ENCODE measurements around the gene TBC1D2B. TPM values are rescaled to one million over a fixed set of nuclear protein-coding genes. Genes with fewer than 3 reads are reported as not detected.

The TBC1D2B gene
- total RNA-seq, result 50.7 TPM

DNA sequence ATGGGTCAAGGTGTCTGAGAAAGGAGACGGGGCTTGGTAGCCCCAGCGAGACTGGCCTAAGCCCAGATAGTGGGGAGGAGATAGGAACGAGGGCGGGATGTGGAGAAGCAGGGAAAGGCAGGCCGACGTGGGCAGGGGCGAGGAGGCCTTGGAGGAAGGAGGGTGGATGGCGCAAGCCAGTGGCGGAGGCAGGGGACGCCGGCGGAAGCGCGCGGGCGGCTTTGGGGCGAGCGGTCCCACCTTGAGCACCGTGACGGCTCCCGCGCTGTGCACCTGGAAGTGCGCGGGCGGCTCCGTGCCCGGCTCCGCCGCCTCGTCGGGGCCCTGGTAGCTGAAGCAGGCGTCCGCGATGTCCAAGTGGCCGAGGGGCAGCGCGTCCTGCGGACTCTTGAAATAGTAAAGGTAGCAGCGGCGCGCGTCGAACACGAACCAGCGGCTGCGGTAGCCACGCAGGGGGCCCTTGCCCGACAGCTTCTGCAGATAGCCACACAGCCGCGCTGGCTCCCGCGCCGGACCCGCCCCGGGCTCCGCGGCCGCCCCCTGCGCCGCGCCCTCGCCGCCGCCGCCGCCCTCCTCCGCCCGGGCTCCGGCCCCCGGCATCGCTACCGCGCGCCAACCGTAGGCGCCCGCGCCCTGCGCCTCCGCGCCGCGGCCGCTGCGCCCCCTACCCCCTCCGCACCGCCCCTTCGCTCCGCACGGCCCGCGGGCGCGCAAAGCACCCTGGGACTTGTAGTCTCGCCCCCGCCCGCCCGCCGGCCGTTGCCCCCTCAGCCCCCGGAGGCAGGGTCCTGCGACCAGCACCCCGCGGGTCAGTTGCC, at the start of gene TBC1D2B:
TSS of gene TBC1D2B (minus strand) at position 659 of the 818 bp plus-strand sequence. CDS start at position 600, 59 bp downstream.
- peak; percentile 77 for DNase-seq

GRCh38 chr15:78125267-78125666, 47.8 kb upstream of the TBC1D2B start:
- no peak for DNase-seq

DNA sequence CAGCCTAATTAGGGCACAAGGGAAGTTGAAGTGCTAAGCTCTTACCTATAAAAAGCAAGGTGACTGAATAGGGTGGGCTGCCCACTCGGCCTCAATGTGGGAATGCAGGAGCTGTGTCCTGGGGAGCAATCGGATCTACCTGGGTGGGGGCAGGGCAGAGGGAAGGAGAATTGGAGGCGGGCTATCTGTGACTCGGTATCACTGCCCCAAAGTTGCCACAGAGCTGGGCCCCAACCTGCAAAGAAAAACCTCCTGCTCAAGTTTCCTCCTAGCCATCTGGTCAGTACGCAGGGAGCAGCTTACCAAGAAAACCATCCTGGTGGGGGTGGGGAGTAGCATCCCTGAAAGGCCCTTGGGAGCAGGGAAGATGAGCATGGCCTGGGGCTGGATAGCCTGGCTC, 43.0 kb upstream of the TBC1D2B start:
- DNase-seq, result no peak

DNA sequence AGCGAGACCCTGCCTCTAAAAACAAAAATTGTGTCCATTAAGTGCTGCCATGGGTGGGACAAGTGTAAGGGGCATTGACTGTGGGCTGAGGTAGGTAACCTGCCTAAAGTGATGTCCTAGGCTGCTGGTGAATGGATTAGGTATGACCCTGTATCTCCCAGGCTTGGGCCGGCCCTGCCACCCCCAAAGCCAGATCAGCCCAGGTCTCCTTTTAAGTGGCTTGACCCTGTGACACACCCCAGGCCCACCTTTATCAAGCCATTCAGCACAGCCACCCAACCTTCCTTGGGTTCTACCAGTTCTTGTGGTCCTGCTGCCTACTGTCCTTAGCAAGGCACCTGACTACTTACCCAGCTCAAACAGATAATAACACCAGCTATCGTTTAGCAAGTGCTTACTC, 35.0 kb upstream of the TBC1D2B start:
- DNase-seq, result no peak

- DNase-seq, result no peak
Observed at GRCh38 chr15:78111788-78112187, 34.3 kb upstream of the TBC1D2B start.

DNA sequence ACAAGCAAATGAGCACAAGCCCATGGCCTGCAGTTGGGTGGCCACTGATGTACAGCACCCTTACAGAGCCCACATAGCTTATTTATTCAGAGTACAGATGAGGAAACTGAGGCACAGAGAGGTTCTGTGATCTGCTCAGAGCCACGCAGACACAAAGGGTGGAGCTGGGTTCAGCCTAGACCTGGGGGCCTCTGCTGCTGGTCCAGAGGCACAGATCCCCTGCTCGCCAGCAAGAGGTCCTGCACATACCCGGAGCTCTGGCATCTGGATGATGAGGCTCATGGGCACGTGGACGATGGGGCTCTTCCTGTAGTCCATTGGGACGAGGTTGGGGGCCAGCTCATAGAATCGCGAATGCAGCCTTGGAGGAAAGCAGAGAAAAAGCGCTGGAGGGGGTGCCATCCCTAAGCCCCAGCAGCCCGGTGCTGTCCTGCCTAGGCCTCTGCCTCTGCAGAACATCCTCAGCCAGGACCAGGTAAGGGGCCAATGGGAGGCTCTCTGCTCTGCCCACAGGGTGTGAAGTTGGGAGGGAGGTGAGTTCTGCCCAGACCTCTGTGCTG, 33.5 kb upstream of the TBC1D2B start:
- no peak for DNase-seq

GRCh38 chr15:78110096-78110495, 32.6 kb upstream of the TBC1D2B start:
- DNase-seq, result no peak

- DNase-seq, result no peak
Observed at GRCh38 chr15:78109156-78109555, 31.6 kb upstream of the TBC1D2B start.

DNA sequence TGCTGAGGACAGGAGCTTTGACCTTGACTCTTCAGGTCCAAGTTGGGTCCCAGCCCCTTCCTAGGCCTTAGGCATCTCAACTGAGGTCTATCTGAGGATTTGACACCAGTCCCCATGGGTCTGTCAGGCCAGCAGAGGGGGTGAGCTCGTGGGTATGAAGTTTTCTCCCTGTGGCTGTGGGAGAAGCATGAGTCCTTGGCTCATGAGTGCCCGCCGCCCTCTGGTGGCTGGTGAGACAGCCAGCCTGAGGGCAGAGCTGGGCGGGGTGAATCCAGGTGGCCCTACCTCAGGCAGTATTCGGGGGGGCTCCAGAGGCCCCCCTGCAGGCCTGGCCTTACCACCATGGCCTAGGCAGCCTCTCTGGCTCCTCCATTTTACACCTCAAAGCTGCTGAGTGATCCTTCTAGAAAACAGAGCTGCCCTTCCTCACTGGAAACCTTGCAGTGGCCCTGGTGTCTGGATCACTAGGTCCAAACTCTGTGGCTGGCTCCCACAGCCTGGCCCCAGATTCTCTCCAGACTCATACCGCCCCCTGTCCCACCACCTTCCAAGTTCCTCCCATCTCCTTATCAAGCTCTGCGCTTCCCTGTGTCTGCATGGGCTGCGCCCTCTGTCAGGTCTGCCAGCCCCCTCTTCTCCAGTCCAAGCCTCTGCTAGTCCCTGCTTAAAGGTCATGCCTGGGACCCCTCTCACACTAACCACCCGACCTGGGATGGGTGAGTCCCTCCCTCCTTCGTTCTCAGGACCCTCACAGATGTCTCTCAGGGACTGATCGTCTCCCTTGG, 31.0 kb upstream of the TBC1D2B start:
- peak; percentile 87 for DNase-seq

DNA sequence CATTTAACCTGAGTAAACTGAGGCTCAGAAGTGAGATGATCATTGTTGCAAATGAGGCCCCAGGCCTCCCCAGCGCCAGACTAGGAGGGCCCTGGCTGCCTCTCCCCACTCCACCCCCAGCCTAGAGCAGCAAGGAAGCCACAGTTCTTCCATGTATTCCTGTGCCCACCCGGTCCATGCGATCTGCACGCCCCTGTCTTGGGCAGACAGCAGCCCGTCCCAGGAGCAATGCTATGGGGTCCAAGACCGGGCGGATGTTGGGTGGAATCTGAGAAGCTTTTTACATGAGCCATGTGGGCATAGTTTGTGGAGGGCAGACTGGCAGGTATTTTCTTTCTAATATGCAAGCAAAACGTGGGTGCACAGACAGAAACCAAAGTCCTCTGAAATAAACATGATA, 30.0 kb upstream of the TBC1D2B start:
- no peak for DNase-seq

- no peak for DNase-seq
Observed at GRCh38 chr15:78105476-78106241, 28.1 kb upstream of the TBC1D2B start.

DNA sequence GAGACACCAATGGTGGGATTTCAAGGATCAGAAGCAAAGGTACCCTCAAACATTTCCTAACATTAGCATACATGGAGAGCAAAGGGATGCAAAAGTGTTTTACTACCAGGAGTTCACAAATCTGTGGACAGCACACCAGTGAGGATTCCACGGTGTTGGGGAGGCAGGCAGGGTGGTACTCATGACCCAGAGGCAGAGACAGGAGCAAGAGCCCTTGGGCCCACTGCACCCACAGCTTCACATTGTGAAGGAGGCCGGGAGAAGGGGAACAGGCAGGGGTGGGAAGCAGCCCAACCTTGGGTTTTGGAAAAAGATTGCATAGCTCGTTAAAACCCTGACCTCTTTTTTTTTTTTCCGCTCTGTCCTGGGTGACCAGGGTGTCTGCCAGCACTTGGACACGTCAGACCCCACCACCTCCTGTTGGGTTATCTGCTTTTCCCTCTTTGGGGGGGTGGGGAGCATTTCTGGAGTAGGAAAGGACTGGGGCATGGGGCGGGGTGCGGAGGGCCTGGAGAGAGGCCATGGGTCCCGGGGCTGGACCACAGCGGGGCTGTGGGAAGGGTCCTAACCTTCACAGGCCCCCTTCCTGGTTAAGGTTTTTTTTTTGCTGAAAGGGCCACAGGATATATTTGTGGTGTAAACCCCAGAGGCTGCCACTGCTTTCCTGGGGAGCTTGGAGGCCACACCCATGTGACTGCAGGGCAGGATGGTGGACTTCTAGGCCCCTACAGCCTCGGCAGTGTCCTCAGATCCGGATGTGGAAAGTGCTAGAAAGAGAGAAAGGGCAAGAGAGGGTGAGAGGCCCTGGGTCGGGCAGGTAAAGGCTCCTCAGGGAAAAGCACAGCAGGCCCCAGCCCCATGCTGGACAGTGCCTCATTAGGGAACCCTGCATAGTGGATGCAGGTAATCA, 27.3 kb upstream of the TBC1D2B start:
- no peak for DNase-seq

DNA sequence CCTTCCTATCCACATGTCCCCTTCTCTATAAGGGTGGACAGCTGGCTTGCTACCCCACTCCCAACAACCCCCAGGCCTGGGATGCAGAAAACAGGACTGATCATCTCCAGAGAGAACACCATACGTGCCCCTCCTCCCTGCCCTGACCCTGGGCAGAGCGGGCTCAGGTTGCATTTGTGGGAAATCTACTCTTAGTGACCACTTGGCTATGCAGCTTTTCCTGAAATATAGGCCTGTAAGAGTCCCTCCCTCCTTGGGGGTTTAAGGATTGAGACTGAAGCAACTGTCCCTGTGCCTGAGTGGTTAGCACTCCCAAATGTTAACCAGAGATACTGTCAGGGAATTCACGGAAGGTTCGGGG, 26.6 kb upstream of the TBC1D2B start:
- no peak for DNase-seq

DNA sequence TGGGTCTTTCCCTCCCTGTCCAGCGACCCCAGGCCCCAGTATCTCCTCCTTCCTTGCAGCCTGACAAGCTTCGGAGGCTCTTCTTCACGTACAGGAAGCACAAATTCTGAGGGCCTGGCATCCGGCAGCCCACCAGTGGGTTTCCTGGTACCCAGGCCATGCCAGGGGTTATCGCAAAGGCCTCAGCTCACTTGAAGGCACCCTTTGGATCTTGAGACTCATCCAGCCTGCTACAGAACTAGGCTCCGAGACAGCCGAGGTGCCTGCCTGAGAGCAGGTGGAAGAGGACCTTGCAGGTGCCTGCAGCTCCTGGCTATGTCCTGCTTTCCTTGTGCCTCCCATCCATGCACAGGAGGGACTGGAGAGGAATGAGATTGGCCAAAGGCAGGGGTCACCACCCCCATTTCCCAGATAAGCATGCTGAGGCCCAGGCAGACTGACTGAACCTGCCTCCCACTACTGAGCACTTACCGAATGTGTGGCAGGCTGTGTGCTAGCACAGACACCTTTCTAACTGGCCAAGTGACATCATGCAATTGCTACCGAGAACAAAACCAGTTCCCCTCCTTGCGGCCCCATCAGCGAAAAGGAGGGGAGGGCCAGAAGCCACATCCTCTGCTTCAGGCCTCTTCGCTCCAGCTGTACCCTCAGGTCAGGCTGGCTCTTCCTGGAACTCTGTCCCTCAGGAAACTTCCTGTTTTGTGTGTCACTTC, 26.1 kb upstream of the TBC1D2B start:
- peak; percentile 25 for DNase-seq

DNA sequence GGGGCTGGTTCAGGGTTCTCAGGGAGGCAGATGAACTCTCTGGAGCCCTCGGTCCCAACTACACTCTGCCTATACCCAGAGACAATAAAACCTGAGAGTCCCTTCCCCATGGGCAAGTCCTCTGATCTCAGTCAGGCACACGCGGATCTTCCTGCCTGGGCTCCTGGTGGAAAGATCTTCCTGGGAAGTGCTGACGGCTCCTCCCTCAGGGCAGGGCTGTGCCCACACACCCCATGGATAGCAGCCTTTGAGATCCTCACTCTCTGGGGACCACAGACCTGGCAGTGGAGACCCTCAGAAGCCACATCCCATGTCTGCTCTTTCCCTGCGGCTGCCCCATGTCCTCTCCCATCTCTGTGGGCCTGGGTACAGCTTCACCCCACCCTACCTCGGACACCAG, 25.2 kb upstream of the TBC1D2B start:
- no peak for DNase-seq

- DNase-seq, result no peak
Observed at GRCh38 chr15:78102211-78102610, 24.7 kb upstream of the TBC1D2B start.

GRCh38 chr15:78101423-78102105, 24.1 kb upstream of the TBC1D2B start:
- DNase-seq, result no peak

DNA sequence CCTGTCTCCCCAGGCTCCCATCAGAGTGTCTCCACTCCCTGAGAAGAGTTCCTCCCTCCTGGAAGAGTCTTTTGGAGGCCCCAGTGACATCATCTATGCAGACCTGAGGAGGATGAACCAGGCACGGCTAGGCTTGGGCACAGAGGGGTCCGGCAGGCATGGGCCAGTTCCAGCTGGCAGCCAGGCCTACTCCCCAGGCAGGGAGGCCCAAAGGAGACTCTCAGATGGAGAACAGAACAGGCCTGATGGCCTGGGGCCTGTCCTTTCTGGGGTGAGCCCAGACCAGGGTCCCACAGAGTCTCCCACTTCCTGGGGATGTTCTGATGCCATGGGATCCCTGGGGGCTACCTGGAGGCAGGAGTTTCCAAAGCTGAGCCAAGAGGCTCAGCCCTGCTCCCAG, 23.4 kb upstream of the TBC1D2B start:
- no peak for DNase-seq

- DNase-seq, result no peak
Observed at GRCh38 chr15:78098131-78098755, 20.7 kb upstream of the TBC1D2B start.

DNA sequence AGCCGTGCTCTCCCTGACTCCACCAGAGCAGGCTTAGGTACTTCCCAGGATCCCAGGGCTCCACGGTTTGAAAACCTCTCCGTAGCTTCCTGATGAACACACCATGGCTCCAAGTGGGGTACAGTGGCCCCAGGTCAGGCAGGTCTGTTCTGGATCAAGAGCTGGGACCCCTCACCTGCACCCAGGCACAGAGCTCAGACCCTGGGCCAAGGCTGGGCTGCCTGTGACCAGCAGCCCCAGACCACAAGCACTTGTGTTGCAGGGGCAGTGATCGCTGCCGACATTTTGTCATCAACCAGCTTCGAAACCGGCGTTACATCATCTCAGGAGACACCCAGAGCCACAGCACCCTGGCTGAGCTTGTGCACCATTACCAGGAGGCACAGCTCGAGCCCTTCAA, 20.2 kb upstream of the TBC1D2B start:
- DNase-seq, result no peak
